NCI-H2196 (cell line): ENCODE results near the gene CDK17.
"Not testable (repeated sequence)": the region's sequence is repeated elsewhere in the genome, so short reads cannot be mapped to it uniquely, and the experiment has no call there.

Experiments
- DNase-seq: peaks from one replicate; lab custom pipeline; 2025; ENCODE audit not compliant: unreplicated experiment; lab: John Stamatoyannopoulos, UW

The CDK17 gene

DNA sequence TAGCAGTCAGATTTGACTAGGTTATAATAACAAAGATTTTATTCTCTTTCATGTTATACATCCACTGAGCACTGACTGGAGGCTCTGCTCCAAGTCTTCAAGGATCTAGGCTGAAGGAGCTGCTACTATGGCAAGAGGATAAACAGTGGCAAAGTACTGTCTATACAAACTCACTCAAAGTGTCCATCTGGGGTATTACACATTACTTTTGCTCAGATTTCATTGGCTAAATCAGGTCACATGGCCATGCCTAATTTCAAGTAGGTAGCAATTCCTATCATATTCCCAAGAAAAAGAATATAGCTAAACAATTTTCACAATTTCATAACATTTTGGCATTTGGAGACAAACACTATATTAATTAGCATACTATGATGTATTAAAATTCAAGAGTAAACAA lies 40.9 kb downstream of the CDK17 start:
- DNase-seq = no peak

DNA sequence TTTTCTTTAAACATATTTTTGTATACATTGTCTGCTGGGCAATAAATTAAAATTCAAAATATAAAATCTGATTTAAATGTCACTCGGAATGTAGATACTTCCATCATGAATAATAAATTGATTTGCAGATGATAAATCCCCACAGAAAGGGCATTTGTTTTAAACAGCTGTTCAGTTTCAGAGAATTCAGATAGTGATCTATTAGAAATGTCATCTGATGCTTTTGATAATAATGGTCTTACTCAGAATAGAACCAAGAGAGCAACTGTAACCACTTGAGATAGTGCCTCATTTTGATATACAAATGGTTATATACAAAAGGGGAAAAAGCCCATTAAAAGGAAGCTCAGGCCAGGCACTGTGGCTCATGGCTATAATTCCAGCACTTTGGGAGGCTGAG lies 43.4 kb downstream of the CDK17 start:
- DNase-seq = no peak

DNA sequence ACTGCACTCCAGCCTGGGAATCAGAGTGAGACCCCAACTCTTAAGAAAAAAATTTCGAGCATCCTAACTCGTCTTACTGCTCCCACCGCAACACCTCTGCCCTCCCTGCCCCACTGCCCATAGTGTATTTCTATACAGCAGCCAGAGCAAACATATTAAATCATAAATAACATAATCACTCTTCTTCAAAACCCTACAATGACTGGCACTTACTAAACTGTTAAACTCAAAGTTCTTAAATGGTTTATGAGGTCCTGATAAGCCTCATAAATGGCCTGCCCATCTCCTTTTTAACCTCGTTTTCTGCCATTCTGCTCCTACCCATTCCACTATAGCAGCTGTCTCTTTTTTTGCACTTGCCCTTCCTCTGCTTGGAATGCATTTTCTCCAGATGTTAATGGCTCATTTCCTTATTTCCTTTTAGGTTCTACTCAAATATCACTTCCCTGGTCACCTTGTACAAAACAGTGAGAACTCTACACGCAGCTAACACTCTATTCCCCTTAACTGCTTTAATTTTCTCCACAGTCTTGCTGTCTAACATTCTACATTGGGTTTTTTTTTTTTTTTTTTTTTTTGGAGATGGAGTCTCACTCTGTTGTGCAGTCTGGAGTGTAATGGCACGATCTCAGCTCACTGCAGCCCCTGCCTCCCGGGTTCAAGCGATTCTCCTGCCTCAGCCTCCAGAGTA lies 45.2 kb downstream of the CDK17 start:
- no peak for DNase-seq

DNA sequence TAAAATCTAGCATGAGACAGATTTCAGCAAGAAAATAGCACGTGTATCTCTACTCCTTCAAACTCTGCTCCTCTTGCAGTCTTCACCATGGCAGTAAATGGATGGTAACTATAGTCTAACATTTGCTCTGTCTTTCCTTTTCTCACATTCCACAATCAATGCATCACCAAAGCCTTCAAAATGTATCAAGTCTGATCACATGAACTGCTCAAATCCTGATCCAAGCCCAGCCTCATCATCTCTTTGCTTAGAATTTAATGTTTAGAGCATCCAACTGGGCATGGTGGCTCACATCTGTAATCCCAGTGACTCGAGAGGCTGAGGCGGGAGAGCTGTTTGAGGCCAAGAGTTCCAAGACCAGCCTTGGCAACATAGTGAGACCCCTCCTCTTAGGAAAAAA lies 45.9 kb downstream of the CDK17 start:
- no peak for DNase-seq

DNA sequence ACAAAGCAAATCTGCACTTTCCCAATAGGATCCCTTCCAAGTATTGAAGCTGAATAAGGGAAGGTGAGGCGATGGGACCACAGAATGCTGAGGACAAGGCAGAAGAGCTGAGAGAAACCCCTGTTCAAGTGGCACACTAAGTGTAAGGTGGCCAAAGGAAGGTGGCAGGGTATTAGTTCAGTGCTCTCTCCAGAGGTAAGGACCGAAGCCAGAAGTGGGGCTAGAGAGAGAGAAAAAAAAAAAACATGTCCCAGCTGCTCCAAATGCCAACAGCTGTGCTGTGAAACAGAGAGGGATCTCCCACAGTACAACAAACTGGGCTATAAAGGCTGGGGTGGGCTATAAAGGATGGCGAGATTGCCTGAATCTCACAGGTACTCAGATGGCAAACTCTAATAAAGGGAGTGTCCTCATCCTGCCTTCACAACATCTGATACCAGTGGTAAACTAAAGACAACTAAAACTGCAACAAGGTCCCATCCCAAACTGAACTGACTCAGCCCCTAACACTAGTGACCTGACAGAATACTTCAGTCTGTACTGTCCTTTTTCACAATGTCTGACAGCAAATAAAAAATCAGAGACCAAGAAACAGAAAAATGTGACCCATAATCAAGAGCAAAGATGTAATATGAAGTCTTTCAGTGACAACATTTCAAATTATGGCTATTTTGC lies 47.9 kb downstream of the CDK17 start:
- no peak for DNase-seq

DNA sequence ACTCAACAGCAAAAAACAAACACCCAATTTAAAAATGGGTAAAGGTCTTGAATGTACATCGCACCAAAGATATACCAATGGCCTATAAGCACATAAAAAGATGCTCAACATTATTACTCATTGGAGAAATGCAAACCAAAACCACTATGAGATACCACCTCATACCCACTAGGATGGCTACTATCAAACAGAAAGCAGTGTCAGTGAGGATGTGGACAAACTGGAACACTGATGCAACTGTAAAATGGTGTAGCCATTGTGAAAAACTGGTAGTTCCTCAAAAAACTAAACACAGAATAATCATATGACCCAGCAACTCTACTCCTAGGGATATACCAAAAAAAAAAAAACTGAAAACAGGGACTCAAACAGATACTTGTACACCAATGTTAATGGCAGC lies 49.3 kb downstream of the CDK17 start:
- no peak for DNase-seq

DNA sequence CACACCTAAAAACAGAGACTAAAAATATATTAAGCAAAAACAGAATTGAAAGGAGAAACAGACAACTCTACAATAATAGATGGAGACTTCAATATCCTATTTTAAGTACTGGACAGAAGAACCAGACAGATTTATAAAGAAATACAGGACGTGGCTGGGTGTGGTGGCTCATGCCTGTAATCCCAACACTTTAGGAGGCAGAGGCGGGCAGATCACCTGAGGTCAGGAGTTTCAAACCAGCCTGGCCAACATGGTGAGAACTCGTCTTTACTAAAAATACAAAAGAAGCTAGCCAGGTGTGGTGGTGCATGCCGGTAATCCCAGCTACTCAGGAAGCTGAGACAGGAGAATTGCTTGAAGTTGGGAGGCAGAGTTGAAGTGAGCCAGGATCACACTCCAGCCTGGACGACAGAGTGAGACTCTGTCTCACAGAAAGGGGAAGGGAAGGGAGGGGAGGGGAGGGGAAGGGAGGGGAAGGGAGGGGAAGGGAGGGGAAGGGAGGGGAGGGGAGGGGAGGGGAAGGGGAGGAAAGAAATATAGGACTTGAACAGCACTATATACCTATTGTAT lies 53.0 kb downstream of the CDK17 start:
- DNase-seq = no peak

DNA sequence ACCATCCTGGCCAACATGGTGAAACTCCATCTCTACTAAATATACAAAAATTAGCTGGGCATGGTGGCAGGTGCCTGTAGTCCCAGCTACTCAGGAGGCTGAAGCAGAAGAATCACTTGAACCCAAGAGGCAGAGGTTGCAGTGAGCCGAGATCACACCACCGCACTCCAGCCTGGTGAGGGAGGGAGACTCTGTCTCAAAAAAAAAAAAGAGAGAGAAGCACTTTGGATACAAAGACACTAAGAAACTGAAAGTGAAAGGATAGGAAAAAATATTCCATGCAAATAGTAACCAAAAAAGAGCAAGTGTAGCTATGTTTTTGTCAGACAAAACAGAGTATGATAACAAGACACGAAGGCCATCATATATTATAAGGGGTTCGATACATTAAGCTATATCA lies 53.5 kb downstream of the CDK17 start:
- not testable (repeated sequence) for DNase-seq

DNA sequence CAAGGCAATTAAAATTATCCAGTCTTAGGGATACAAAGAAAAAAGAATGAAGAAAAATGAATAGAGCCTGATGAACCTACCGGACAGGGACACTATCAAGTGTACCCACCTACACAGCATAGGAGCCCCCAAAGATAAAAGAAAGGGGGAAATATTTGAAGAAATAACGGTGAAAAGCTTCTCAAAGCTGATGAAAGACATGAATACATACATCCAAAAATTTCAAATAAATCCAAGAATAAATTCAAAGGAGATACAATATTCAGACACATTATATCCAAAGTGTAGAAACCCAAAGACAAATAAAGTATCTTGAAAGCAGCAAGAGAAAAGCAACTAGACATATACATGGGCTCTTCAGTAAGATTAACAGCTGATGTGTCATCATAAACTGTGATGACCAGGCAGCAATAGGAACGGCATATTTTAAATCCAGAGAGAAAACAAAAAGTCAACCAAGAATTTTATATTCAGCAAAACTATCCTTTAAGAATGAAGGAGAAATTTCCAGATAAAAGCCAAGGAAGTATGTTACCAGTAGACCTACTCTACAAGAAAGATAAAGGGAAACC lies 56.0 kb downstream of the CDK17 start:
- DNase-seq = no peak

DNA sequence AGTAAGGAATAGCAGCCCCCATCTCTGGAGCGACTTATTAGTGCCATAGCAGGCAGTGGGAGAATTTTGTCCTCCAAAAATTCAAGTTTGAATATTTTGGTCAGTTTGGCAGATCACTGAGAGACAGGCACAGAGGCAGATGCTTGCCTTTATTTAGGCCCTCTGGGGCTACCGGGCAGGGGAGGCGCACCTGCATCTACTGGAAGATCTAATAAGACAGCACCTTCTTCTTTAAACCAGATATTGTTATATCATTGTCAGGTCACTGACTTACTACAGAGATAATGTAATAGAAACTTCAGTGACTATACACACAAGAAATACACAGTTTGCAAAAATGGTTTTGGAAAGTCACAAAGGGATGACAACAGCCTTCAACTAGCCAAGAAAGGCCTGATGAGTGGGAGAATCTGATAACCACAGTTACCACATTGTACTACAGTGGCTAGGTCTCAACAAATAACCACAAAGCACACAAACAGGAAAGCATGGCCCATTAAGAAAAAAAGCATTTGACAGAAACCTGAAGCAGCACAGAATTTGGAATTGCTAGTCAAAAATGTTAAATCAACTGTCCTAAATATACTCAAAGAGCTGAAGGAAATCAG lies 56.8 kb downstream of the CDK17 start:
- DNase-seq = no peak

DNA sequence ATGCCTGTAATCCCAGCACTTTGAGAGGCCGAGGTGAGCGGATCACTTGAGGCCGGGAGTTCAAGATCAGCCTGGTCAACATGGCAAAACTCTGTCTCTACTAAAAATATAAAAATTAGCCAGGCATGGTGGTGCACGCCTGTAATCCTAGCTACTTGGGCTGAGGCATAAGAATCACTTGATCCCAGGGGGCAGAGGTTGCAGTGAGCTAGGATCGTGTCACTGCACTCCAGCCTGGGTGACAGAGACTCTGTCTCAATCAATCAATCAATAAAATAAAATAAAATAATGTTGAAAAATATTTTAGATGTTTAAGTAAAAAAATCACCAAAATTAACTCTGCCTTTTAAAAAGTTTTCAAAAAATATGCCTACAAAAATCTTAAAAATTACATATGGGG lies 60.6 kb downstream of the CDK17 start:
- not testable (repeated sequence) for DNase-seq

DNA sequence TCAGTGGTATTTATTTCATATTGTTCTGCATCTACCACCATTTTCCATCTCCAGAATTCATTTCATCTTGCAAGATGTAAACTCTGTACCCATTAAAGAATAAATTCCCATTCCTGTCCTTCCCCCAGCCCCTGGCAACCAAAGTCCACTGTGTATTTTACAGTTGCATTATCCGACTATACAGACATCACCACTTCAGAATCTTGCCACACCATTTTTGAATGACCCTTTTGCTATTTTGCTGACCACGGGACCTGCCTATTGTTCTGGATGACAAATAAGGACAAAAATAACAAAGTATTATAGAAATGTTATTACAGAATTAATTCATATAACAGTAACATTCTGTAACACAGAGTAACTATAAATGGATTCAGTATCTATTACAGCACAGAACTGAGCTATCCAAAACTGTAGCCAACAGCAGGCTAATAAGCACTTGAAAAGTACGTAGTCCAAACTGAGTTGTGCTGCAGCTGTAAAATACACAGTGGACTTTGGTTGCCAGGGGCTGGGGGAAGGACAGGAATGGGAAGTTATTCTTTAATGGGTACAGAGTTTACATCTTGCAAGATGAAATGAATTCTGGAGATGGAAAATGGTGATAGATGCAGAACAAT lies 61.3 kb downstream of the CDK17 start:
- DNase-seq = no peak

DNA sequence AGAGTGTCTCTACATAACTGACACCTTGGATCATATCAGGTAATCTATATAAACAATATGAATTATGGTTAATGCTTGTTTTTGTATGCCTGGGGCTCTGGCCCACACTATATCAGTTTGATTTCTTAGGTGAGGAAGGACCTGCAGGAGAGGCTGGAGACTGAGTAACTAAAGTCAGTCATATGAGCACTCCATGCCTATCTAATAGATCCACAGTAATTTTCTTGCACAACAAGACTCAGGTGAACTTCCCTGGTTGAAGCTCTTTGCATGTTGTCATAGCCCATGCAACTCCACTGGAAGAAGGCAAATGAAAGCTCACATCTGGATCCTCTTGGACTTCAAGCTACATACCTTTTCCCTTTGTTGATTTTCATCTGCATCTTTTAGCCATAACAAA lies 62.3 kb downstream of the CDK17 start:
- no peak for DNase-seq

DNA sequence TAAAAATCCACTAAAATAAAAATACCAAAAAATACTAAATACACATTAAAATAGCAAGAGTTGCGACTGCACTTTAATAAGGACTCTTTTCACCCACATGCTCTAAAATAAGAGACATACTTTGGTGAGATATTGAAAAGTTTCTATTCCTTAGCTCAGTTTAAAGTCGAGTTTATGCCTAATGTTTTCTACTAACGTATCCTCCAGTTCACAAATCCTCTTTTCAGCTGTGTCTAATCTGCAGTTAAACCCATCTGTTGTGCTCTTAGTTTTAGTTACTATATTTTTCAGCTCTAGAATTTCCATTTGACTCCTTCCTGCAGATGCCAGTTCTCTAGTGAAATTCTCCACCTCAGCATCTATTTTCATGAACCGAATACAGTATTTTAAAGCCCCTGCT lies 63.8 kb downstream of the CDK17 start:
- no peak for DNase-seq

DNA sequence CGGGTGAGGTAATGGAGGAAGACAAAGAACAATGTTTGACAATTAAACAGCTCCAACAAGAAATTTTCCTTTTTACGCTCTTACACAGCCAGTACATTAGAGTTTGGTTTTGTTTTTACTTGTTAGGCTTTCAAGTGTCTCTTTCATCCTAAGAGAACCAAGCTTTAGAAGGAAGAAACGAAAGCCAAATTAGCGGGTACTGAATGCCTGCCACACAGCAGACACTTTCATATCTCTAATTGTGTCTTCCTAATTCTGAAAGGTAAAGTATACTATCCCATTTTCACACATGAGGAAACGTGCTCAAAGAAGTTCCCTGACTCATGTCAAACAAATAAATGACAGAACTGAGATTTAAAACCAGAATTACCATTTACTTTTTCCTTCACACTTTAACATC lies 65.0 kb downstream of the CDK17 start:
- no peak for DNase-seq

DNA sequence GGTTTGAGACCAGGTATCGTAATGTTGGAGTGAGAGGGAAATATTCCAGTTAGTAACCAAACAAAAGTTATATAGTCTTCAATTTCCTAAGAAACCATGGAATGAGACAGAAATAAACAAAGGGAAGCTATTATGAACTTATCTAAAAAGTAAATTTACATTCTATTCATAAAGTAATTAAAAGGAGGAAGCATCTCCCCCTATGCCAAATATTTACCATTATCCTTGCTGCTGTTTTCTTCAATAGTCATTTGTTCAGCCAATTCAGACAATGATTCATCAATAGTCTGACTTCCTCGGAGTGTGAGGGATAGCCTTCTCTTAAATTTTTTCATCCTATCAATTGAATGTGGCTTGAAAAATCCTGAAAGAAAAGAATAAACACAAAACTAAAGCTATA lies 65.7 kb downstream of the CDK17 start:
- no peak for DNase-seq

DNA sequence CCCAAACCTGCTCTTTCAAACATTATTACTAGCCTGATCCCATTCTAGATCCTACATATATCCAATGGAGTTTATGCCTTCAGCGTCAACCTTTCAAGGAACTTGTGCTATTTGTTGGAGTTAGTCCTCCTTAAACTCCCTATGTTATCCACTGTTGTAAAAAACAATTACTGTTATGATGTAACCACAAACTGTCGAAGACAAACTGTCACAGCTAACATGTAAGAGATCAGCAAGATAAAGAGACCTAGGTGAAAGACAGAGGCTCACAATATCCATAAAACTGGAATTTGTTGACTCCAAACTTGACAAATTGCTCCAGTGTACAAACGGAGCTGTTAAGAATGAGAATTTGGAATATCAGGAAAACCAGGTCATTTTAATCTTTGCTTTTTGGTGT lies 70.7 kb downstream of the CDK17 start:
- no peak for DNase-seq

DNA sequence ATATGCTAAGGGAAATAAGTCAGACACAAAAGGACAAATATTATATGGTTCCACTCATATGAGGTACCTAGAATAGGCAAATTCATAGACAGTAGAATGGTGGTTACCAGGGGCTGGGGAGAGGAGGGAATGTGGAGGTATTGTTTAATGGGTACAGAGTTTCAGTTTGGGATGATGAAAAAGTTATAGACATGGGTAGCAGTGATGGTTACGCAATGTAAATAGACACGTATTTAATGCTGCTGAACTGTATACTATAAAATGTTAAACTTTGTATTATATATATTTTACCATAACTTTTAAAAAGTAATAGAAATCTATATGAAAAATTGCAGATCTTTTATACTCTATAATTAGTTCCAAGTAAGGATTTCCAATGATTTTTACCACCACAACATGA lies 71.2 kb downstream of the CDK17 start:
- DNase-seq = no peak

DNA sequence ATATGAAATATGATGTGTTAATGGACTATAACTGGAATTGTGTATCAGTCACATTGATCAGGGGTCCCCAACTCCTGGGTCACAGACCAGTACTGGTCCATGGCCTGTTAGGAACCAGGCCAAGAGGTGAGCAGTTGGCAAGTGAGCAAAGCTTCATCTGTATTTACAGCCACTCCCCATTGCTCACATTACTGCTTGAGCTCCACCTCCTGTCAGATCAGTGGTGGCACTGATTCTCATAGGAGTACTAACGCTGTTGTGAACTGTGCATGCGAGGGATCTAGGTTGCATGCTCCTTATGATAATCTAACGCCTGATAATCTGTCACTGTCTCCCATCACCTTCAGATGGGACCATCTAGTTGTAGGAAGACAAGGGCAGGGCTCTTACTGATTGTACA lies 72.3 kb downstream of the CDK17 start:
- no peak for DNase-seq

DNA sequence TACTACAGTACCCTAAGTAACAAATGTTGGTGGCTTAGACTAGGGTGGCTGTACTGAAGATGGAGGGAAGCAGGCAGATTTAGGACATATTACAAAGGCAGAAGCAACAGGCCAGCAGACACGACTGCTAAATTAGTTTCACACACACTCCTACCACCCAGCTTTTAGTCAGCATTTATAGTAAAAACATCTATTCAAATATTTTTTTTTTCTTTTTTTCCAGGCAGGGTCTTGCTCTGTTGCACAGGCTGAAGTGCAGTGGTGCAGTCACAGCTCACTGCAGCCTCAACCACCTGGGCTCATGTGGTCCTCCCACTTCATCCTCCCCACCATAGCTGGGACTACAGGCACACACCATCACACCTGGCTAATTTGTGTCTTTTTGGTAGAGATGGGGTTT lies 72.9 kb downstream of the CDK17 start:
- DNase-seq = no peak

DNA sequence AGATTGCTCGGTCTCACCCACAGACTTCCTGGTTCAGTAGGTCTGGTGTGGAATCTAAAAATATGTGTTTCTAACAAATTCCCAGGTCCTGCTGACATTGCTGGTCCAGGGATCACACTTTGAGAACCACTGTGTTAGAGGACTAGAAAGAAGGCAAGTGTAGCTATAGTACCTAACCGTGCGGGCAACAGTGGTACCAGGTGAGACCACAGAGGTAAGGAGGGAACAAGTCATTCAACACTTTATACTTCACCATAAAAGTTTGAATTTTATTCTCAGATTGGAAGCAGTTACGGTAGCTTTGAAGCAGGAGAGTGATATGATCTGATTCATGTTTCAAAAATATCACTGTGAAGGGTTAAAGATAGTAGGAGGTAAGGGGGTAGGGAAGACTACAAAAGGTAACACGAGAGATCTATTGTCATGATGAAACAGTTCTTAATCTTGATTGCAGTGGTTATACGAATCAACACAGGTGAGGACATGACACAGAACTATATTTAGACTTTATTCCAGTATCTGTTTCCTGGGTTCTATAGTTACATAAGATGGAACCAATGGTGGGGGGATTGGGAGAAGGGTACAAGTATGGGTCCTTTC lies 73.5 kb downstream of the CDK17 start:
- DNase-seq = no peak
